DOHH2 (cell line): ENCODE results near the gene PCDHGC4.

Source experiments
- H3F3A ChIP-seq: fragments of 200-600 bp; sonication (generic), shearing (Covaris generic); 2 replicates; pipeline ENCODE4 v1.6.0; 2016; ENCODE audit warnings: antibody characterized with exemption, mild to moderate bottlenecking; ENCODE audit not compliant: control insufficient read depth, insufficient read depth
- H3K27ac ChIP-seq: fragments of 200-600 bp; sonication (generic); 2 replicates; pipeline ENCODE4 v1.5.1; 2014; ENCODE audit warnings: low read depth, mild to moderate bottlenecking, low read length, moderate library complexity
- H3K27me3 ChIP-seq: fragments of 200-600 bp; sonication (generic); 2 replicates; pipeline ENCODE4 v1.6.1; 2014; ENCODE audit warnings: mild to moderate bottlenecking, low read length, mixed read lengths; ENCODE audit not compliant: control insufficient read depth
- H3K36me3 ChIP-seq: fragments of 200-600 bp; sonication (generic); 2 replicates; pipeline ENCODE4 v1.6.1; 2014; ENCODE audit warnings: mild to moderate bottlenecking, low read length, moderate library complexity, mixed read lengths; ENCODE audit not compliant: control insufficient read depth
- H3K4me1 ChIP-seq: fragments of 200-600 bp; sonication (generic); 2 replicates; pipeline ENCODE4 v1.6.1; 2014; ENCODE audit warnings: mild to moderate bottlenecking, low read length, mixed read lengths; ENCODE audit not compliant: control insufficient read depth
- H3K4me2 ChIP-seq: fragments of 200-600 bp; sonication (generic); 2 replicates; pipeline ENCODE4 v1.6.0; 2014; ENCODE audit warnings: mild to moderate bottlenecking, low read length, moderate library complexity
- H3K4me3 ChIP-seq: fragments of 200-600 bp; sonication (generic); 2 replicates; pipeline ENCODE4 v1.5.1; 2014; ENCODE audit warnings: mild to moderate bottlenecking, low read length, mixed read lengths
- H3K79me2 ChIP-seq: fragments of 200-600 bp; sonication (generic); 2 replicates; pipeline ENCODE4 v1.6.1; 2014; ENCODE audit warnings: mild to moderate bottlenecking, low read length, mixed read lengths; ENCODE audit not compliant: control insufficient read depth
- H3K9me2 ChIP-seq: fragments of 200-600 bp; sonication (generic); replicated peaks from 2 replicates; pipeline ENCODE4 v1.6.1; 2014; ENCODE audit warnings: mild to moderate bottlenecking, low read length, mixed read lengths; ENCODE audit not compliant: control insufficient read depth
- H3K9me3 ChIP-seq: fragments of 200-600 bp; sonication (generic); 2 replicates; pipeline ENCODE4 v1.6.1; 2014; ENCODE audit warnings: antibody characterized with exemption, low read length, mixed read lengths; ENCODE audit not compliant: control insufficient read depth, insufficient read depth
- H4K20me1 ChIP-seq: fragments of 200-600 bp; sonication (generic); 2 replicates; pipeline ENCODE4 v1.6.0; 2014; ENCODE audit warnings: low read depth, mild to moderate bottlenecking, antibody characterized with exemption, low read length, moderate library complexity; ENCODE audit not compliant: control insufficient read depth, insufficient read depth
- EZH2phosphoT487 ChIP-seq: fragments of 200-600 bp; sonication (generic); IDR thresholded peaks from 2 replicates; pipeline ENCODE4 v1.6.1; 2017; ENCODE audit warnings: borderline replicate concordance, mild to moderate bottlenecking, antibody characterized with exemption, low read length, moderate library complexity, mixed read lengths
- TF ChIP-seq, protein P1 (sequence below): fragments of 200-600 bp; sonication (generic); IDR thresholded peaks from one replicate; pipeline ENCODE4 v1.5.1; 2014; ENCODE audit warnings: antibody characterized with exemption, mild to moderate bottlenecking, low read depth, low read length; ENCODE audit not compliant: poor library complexity, severe bottlenecking

Gene PCDHGC4

DNA sequence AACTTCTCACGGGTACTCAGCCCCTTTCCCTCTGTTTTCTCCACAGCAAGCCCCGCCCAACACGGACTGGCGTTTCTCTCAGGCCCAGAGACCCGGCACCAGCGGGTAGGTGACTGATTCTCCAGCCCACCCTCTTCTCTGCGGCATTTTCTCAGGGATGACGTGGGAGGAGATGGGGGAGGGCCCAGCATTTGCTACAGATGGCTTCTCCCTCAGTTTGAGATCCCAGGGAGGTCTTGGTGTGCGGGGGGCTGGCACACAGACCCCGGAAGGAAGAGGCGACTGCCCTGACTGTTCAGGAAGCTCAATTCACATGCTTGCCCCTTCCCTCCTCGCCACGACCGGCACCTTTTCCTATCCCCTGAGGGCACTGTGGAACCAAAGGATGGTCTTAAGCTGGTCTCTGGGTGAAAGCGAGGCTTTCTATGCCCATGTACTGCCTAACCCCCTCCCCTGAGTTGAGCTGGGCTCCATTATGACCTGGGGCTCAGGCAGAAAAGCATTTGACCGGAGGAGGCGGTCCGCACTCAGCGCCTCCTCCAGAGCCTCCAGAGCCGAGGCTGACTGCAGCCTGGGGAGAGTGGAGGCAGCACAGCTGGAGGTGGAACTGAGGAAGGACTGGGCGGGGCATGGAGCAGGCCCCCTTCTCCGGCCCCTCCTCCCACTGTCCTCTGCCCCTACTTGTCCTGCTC lies 10.1 kb downstream of the PCDHGC4 start:
- no peak for TF ChIP-seq EZH2phosphoT487
- TF ChIP-seq, protein P1, sequence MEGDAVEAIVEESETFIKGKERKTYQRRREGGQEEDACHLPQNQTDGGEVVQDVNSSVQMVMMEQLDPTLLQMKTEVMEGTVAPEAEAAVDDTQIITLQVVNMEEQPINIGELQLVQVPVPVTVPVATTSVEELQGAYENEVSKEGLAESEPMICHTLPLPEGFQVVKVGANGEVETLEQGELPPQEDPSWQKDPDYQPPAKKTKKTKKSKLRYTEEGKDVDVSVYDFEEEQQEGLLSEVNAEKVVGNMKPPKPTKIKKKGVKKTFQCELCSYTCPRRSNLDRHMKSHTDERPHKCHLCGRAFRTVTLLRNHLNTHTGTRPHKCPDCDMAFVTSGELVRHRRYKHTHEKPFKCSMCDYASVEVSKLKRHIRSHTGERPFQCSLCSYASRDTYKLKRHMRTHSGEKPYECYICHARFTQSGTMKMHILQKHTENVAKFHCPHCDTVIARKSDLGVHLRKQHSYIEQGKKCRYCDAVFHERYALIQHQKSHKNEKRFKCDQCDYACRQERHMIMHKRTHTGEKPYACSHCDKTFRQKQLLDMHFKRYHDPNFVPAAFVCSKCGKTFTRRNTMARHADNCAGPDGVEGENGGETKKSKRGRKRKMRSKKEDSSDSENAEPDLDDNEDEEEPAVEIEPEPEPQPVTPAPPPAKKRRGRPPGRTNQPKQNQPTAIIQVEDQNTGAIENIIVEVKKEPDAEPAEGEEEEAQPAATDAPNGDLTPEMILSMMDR: no peak
- Histone ChIP-seq H3K9me2 (no peaks in the 10 kb centered on the region), H3K79me2 (peaks cover 42% of the 10 kb centered on the region), H3F3A (peaks cover 5% of the 10 kb centered on the region; the same call in 1 of the 2 replicates), H3K9me3 (no peaks in the 10 kb centered on the region), H3K4me2 (peak overlapping the region; percentile 48), H3K27me3 (no peaks in the 10 kb centered on the region), H4K20me1 (no peaks in the 10 kb centered on the region), H3K36me3 (peaks cover 84% of the 10 kb centered on the region), H3K4me1 (peaks cover 62% of the 10 kb centered on the region), H3K4me3 (peak overlapping the region; percentile 45), H3K27ac (no peak overlapping the region)

DNA sequence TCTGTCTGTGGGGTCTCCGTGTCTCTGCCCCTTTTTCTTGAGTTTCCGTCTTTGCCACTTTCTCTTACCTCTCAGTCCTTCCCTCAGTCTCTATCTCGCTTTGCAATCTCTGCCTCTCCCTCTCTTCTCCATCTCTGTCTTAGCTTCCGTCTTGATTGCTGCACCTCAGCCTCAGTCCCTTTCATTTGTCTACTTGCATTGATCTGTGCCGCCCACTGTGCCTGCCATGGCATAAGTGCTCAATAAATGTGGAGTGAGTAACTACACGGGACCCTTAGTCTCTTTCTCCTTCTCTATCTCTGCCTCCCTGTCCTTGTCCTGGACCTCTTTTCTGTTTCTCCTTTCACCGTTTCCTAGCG lies 10.6 kb downstream of the PCDHGC4 start:
- no peaks in the 10 kb centered on the region for H3K9me2 ChIP-seq
- no peak overlapping the region for H3K27ac ChIP-seq
- no peaks in the 10 kb centered on the region for H4K20me1 ChIP-seq
- no peak overlapping the region for H3K4me3 ChIP-seq
- no peaks in the 10 kb centered on the region for H3K27me3 ChIP-seq
- peaks cover 57% of the 10 kb centered on the region for H3K4me1 ChIP-seq
- no peak for TF ChIP-seq EZH2phosphoT487
- TF ChIP-seq, protein P1: no peak
- H3K36me3 ChIP-seq: peaks cover 78% of the 10 kb centered on the region
- H3K9me3 ChIP-seq: no peaks in the 10 kb centered on the region
- H3K4me2 ChIP-seq: peak overlapping the region; percentile 48
- peaks cover 38% of the 10 kb centered on the region for H3K79me2 ChIP-seq
- peaks cover 5% of the 10 kb centered on the region; the same call in 1 of the 2 replicates for H3F3A ChIP-seq

DNA sequence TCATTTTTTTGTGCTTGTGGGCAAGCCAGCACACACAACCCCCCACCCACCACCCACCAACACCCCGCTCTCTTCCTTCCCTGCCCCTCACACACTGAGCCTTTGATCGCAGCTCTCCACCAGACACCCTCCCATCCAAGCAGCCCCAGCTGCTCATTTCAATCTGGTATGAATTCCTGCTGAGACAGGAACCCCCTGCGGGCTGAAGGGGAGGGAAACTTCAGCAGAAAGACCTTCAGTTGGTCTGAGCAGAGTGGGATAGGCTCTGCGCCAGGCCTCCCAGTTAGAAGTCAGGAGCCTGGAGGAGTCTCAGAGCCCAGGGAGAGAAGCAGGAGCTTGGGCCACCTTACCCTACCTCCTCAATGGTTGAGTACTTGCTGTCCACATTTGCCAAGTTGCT lies 11.2 kb downstream of the PCDHGC4 start:
- Histone ChIP-seq H3K4me1 (peaks cover 51% of the 10 kb centered on the region), H3K4me2 (no peak overlapping the region), H3K79me2 (peaks cover 32% of the 10 kb centered on the region), H3K36me3 (peaks cover 73% of the 10 kb centered on the region), H3K9me3 (no peaks in the 10 kb centered on the region), H3K27ac (no peak overlapping the region), H3K9me2 (no peaks in the 10 kb centered on the region), H3F3A (peaks cover 5% of the 10 kb centered on the region; the same call in 1 of the 2 replicates), H3K27me3 (no peaks in the 10 kb centered on the region), H3K4me3 (no peak overlapping the region), H4K20me1 (no peaks in the 10 kb centered on the region)
- TF ChIP-seq, protein P1: no peak
- no peak for TF ChIP-seq EZH2phosphoT487
